LNCaP clone FGC (cell line): ENCODE results near the gene IL21R.

ENCODE experiments used
- DNase-seq: peaks from one replicate; pipeline ENCODE4 v3.0.0-alpha.2; 2011; ENCODE audit warnings: low read depth
- H3K4me3 ChIP-seq: 2 replicates; pipeline ENCODE4 v1.5.1; 2011; ENCODE audit warnings: mild to moderate bottlenecking, low read depth, low read length, control low read depth
- CTCF ChIP-seq: IDR thresholded peaks from 2 replicates; pipeline ENCODE4 v1.5.1; 2012; ENCODE audit warnings: mild to moderate bottlenecking; ENCODE audit not compliant: control insufficient read depth, insufficient read depth; ENCODE audit errors: extremely low read depth

Gene IL21R

GRCh38 chr16:27486760-27487159 is 84.8 kb downstream of the IL21R start:
- TF ChIP-seq CTCF, result no peak
- no peak overlapping the region for H3K4me3 ChIP-seq

GRCh38 chr16:27489421-27489820 is 87.4 kb downstream of the IL21R start:
- TF ChIP-seq CTCF, result no peak
- no peak overlapping the region for H3K4me3 ChIP-seq
- no peak for DNase-seq

More at GRCh38 chr16:27486760-27487159, 84.8 kb downstream of the IL21R start:
- no peak for DNase-seq

GRCh38 chr16:27489906-27490305 is 87.9 kb downstream of the IL21R start:
- H3K4me3 ChIP-seq, result no peak overlapping the region
- no peak for DNase-seq
- no peak for TF ChIP-seq CTCF

- no peak for DNase-seq
- H3K4me3 ChIP-seq, result no peak overlapping the region
- no peak for TF ChIP-seq CTCF
These were observed 90.1 kb downstream of the IL21R start for GRCh38 chr16:27491894-27492587.

- DNase-seq, result no peak
- no peak for TF ChIP-seq CTCF
- H3K4me3 ChIP-seq, result no peak overlapping the region
These were observed 90.6 kb downstream of the IL21R start for GRCh38 chr16:27492588-27492979.

- no peak overlapping the region for H3K4me3 ChIP-seq
- no peak for DNase-seq
- no peak for TF ChIP-seq CTCF
These were observed 93.2 kb downstream of the IL21R start for GRCh38 chr16:27495191-27495590.
